A549 (cell line): ENCODE data around the gene VPS35L. TPM values are rescaled to one million over a fixed set of nuclear protein-coding genes. Genes with fewer than 3 reads are reported as not detected.

Experiments
- ATAC-seq, 2 experiments: fragments of 200-7000 bp in 1 of 2; fragments of >200 bp in 1 of 2; cut with Nextera tagmentation in 1 of 2; cut with Tn5 transposase in 1 of 2; 3 replicates each; pipeline versions ENCODE4 v1.8.0 to v1.9.1; 2018 to 2020; ENCODE audit warnings: mild to moderate bottlenecking in 1 of 2, moderate library complexity in 1 of 2
- CTCF ChIA-PET: fragments of 300-600 bp; sonication (Branson Sonifier 250); formaldehyde crosslinking; extraction: SDS; loops from one replicate; lab custom pipeline; 2021; ENCODE audit warnings: antibody characterized with exemption, inconsistent platforms; lab: Yijun Ruan, JAX
- POLR2A ChIA-PET: fragments of 350-600 bp; formaldehyde crosslinking; extraction: SDS; loops from one replicate; lab custom pipeline; 2021; ENCODE audit warnings: antibody characterized with exemption, inconsistent platforms; lab: Yijun Ruan, JAX
- DNase-seq, 2 experiments: peaks; one replicate each; pipeline versions ENCODE4 v3.0.0 to v3.0.0-alpha.2; 2011 to 2016; ENCODE audit warnings: low read depth in 1 of 2, low spot score in 1 of 2
- FAIRE-seq: peaks from 2 replicates; lab custom pipeline; 2011; peaks lifted over from hg19 to GRCh38; lab: Jason Lieb, UNC
- H3K27ac ChIP-seq, 2 experiments: fragments of >200 bp; sonication (Bioruptor Twin); formaldehyde crosslinking; 3 replicates each; pipeline ENCODE4 v1.5.1; 2016 to 2017
- H3K4me1 ChIP-seq: fragments of >200 bp; sonication (Bioruptor Twin); formaldehyde crosslinking; 3 replicates; pipeline ENCODE4 v1.6.1; 2016
- H3K4me2 ChIP-seq: fragments of >200 bp; sonication (Bioruptor Twin); formaldehyde crosslinking; 3 replicates; pipeline ENCODE4 v1.6.1; 2016
- H3K4me3 ChIP-seq: fragments of >200 bp; sonication (Bioruptor Twin); formaldehyde crosslinking; 3 replicates; pipeline ENCODE4 v1.5.1; 2016
- H3K9me3 ChIP-seq: fragments of >200 bp; sonication (Bioruptor Twin); formaldehyde crosslinking; 3 replicates; pipeline ENCODE4 v1.6.1; 2016
- BHLHE40 ChIP-seq: IDR thresholded peaks from 2 replicates; pipeline ENCODE4 v1.6.1; 2012; ENCODE audit warnings: low read depth, low read length, inconsistent platforms
- CTCF ChIP-seq: fragments of >200 bp; sonication (Bioruptor Twin); formaldehyde crosslinking; IDR thresholded peaks from 3 replicates; pipeline ENCODE4 v1.5.1; 2016
- ELK1 ChIP-seq: fragments of 150-350 bp; IDR thresholded peaks from 2 replicates; pipeline ENCODE4 v1.6.1; 2014; ENCODE audit warnings: low read depth, mild to moderate bottlenecking, low read length
- EP300 ChIP-seq, 2 experiments: fragments of >200 bp; sonication (Bioruptor Twin); formaldehyde crosslinking; IDR thresholded peaks; 2 replicates in 1 of 2; 3 replicates in 1 of 2; pipeline ENCODE4 v1.6.1; 2016 to 2017
- ESRRA ChIP-seq: fragments of 150-350 bp; IDR thresholded peaks from 2 replicates; pipeline ENCODE4 v1.6.1; 2014; ENCODE audit warnings: mild to moderate bottlenecking, low read length, borderline replicate concordance
- HES2 ChIP-seq: fragments of >200 bp; sonication (Bioruptor Twin); formaldehyde crosslinking; IDR thresholded peaks from 2 replicates; pipeline ENCODE4 v1.6.1; 2016
- HEYL ChIP-seq: fragments of 250-450 bp; sonication (Bioruptor Pico); IDR thresholded peaks from 2 replicates; pipeline ENCODE4 v1.8.0; 2021; ENCODE audit warnings: mild to moderate bottlenecking, moderate library complexity
- HMGXB4 ChIP-seq: fragments of 250-450 bp; sonication (Bioruptor Pico); IDR thresholded peaks from 2 replicates; pipeline ENCODE4 v1.5.0; 2021; ENCODE audit warnings: mild to moderate bottlenecking, moderate library complexity, borderline replicate concordance
- HOXA7 ChIP-seq: fragments of 250-450 bp; sonication (Bioruptor Pico); IDR thresholded peaks from 2 replicates; pipeline ENCODE4 v1.5.0; 2020; ENCODE audit warnings: mild to moderate bottlenecking, moderate library complexity
- HOXB13 ChIP-seq: fragments of 250-450 bp; sonication (Bioruptor Pico); IDR thresholded peaks from 2 replicates; pipeline ENCODE4 v1.5.0; 2020; ENCODE audit warnings: low read depth, mild to moderate bottlenecking, moderate library complexity
- HOXB5 ChIP-seq: fragments of 250-450 bp; sonication (Bioruptor Pico); IDR thresholded peaks from 2 replicates; pipeline ENCODE4 v1.5.0; 2020; ENCODE audit warnings: mild to moderate bottlenecking, moderate library complexity
- KDM1A ChIP-seq: fragments of 200-600 bp; sonication (generic); IDR thresholded peaks from 2 replicates; pipeline ENCODE4 v1.6.1; 2016; ENCODE audit warnings: low read depth, mild to moderate bottlenecking
- KDM5A ChIP-seq: fragments of 200-600 bp; sonication (generic); IDR thresholded peaks from 2 replicates; pipeline ENCODE4 v1.6.1; 2016; ENCODE audit warnings: antibody characterized with exemption, mild to moderate bottlenecking
- MAFK ChIP-seq: fragments of 450-650 bp; IDR thresholded peaks from 2 replicates; pipeline ENCODE4 v1.6.1; 2014; ENCODE audit not compliant: partially characterized antibody
- MYC ChIP-seq: IDR thresholded peaks from 2 replicates; pipeline ENCODE4 v1.6.1; 2012; ENCODE audit warnings: mild to moderate bottlenecking, inconsistent platforms, low read length, improper control_type of control experiment, borderline replicate concordance
- NFE2L2 ChIP-seq: fragments of 150-350 bp; conservative IDR thresholded peaks from 2 replicates; pipeline ENCODE4 v1.6.1; 2014; ENCODE audit warnings: low read length
- NPAS2 ChIP-seq: fragments of 250-450 bp; sonication (Bioruptor Pico); IDR thresholded peaks from 2 replicates; pipeline ENCODE4 v1.8.0; 2022; ENCODE audit warnings: mild to moderate bottlenecking, moderate library complexity, borderline replicate concordance
- NR3C1 ChIP-seq: fragments of >200 bp; sonication (Bioruptor Twin); formaldehyde crosslinking; IDR thresholded peaks from 3 replicates; pipeline ENCODE4 v1.6.1; 2017
- PHF8 ChIP-seq: fragments of 200-600 bp; sonication (generic); IDR thresholded peaks from 2 replicates; pipeline ENCODE4 v1.6.1; 2016; ENCODE audit warnings: low read depth, mild to moderate bottlenecking, antibody characterized with exemption, moderate library complexity, borderline replicate concordance
- POLR2A ChIP-seq: IDR thresholded peaks from 2 replicates; pipeline ENCODE4 v1.6.1; 2012; ENCODE audit warnings: mild to moderate bottlenecking, low read length
- REST ChIP-seq: fragments of 200-600 bp; sonication (generic); IDR thresholded peaks from 2 replicates; pipeline ENCODE4 v1.6.1; 2016; ENCODE audit warnings: antibody characterized with exemption, mild to moderate bottlenecking, moderate library complexity
- RNF2 ChIP-seq: fragments of 200-600 bp; sonication (generic); IDR thresholded peaks from 2 replicates; pipeline ENCODE4 v1.6.1; 2016; ENCODE audit warnings: low read depth, mild to moderate bottlenecking, antibody characterized with exemption, moderate library complexity, borderline replicate concordance
- SREBF2 ChIP-seq: fragments of 450-650 bp; IDR thresholded peaks from 2 replicates; pipeline ENCODE4 v1.6.1; 2014; ENCODE audit warnings: mild to moderate bottlenecking, moderate library complexity
- TFCP2L1 ChIP-seq: fragments of 250-450 bp; sonication (Bioruptor Pico); IDR thresholded peaks from 2 replicates; pipeline ENCODE4 v1.5.0; 2021; ENCODE audit warnings: mild to moderate bottlenecking
- ZNF302 ChIP-seq: fragments of 250-450 bp; sonication (Bioruptor Pico); IDR thresholded peaks from 2 replicates; pipeline ENCODE4 v1.9.0; 2021; ENCODE audit warnings: inconsistent platforms, mild to moderate bottlenecking, moderate library complexity
- WGBS: methylation state at CpG from one replicate; pipeline ENCODE4 v1.1.6; 2017; ENCODE audit errors: missing lambda C conversion rate; 5-methylcytosine and 5-hydroxymethylcytosine counted together
- polyA plus RNA-seq, 4 experiments: library from polyadenylated mRNA; depleted of rRNA in 3 of 4; stranded (reverse); fragments of >200 nt; fragmentation: RNase III in 1 of 4; extraction: RNeasy Plus Mini Kit Qiagen cat#74134 plus additional on column Dnase treatment in 1 of 4; gene quantifications; 2 replicates in 3 of 4; 3 replicates in 1 of 4; pipeline ENCODE4 v1.2.3, GENCODE V29; 2011 to 2017

The VPS35L gene
- polyA plus RNA-seq, 2 of the 4 experiments (the other 2 are of a cell fraction) = 38.4 to 47.7 TPM

- TF ChIP-seq BHLHE40 (no peak), SREBF2 (no peak), ZNF302 (CRISPR knock-in tag) (no peak), KDM5A (no peak), MAFK (no peak), KDM1A (no peak), ESRRA (no peak), POLR2A (no peak), MYC (no peak), NFE2L2 (no peak), HOXB5 (CRISPR knock-in tag) (no peak), REST (no peak), NR3C1 (no peak)
- TF ChIP-seq, all 56 proteins: peak for 0
- Histone ChIP-seq H3K4me1 (no peaks in the 10 kb centered on the region), H3K4me2 (no peak overlapping the region), H3K27ac (no peak overlapping the region), H3K9me3 (no peaks in the 10 kb centered on the region), H3K4me3 (no peak overlapping the region)
- FAIRE-seq (no peak), ATAC-seq (no peak), DNase-seq (no peak)
- WGBS = 83% methylated on average over 8 of the region's 8 CpGs
- ChIA-PET CTCF (interaction anchor here (0.7 to 0.8 kb wide), 2 partner anchors 34 to 744 kb away, joined by 3 read pairs; no protein-coding TSS in a partner anchor), POLR2A (no interaction called here)
Measured at GRCh38 chr16:19639986-19640421, 84.5 kb downstream of the VPS35L start.

- ChIA-PET POLR2A (no interaction called here), CTCF (interaction anchor here (0.8 to 1.4 kb wide), 3 partner anchors 26 to 265 kb away, joined by 3 read pairs; no protein-coding TSS in a partner anchor)
- no peak for TF ChIP-seq BHLHE40
- no peak for TF ChIP-seq HOXB13 (CRISPR knock-in tag)
- TF ChIP-seq CTCF = no peak
- no peak for TF ChIP-seq NFE2L2
- no peak for TF ChIP-seq TFCP2L1 (CRISPR knock-in tag)
- no peak for TF ChIP-seq ELK1
- no peak for TF ChIP-seq HES2
- TF ChIP-seq HOXA7 = no peak
- no peak for TF ChIP-seq PHF8
- TF ChIP-seq HMGXB4 (CRISPR knock-in tag) = no peak
- no peak for TF ChIP-seq ZNF302 (CRISPR knock-in tag)
- TF ChIP-seq EP300 (IDR thresholded peaks at IDR 0.05) = no peak
- no peak for TF ChIP-seq NPAS2
- TF ChIP-seq HEYL (CRISPR knock-in tag) = no peak
- no peak for TF ChIP-seq RNF2
- no peak for TF ChIP-seq MAFK
- no peak for FAIRE-seq
- Histone ChIP-seq H3K4me2 (no peak overlapping the region), H3K27ac (no peak overlapping the region), H3K4me1 (no peaks in the 10 kb centered on the region), H3K4me3 (no peak overlapping the region), H3K9me3 (no peaks in the 10 kb centered on the region)
- WGBS = 96% methylated on average over 4 of the region's 4 CpGs
- ATAC-seq = no peak
- no peak for DNase-seq
Measured at GRCh38 chr16:19642501-19642900, 87.0 kb downstream of the VPS35L start.
